ENCODE results near the gene SLC1A4. TPM values are rescaled to one million over a fixed set of nuclear protein-coding genes. Genes with fewer than 3 reads are reported as not detected.

SLC1A4 gene
- polyA plus RNA-seq, 3 donors = 3.2 to 4.5 (median 4.4) TPM

GRCh38 chr2:65049010-65049639 is 59.9 kb downstream of the SLC1A4 start:
- DNase-seq = no peak
- H2AFZ ChIP-seq (ENCODE audit: insufficient read depth, low read depth, low read length, poor library complexity, severe bottlenecking) = no peak overlapping the region
- H3K36me3 ChIP-seq (replicated peaks in 1 of 2; ENCODE audit: control insufficient read depth in 1 of 2, insufficient read depth in 2 of 2, low read length in 2 of 2) = peaks cover 0 to 27% of the 10 kb centered on the region in 2 donors
- no peak overlapping the region for H3K4me3 ChIP-seq (replicated peaks in 1 of 3; ENCODE audit: low read depth in 2 of 3, low read length in 3 of 3)
- H3K9me3 ChIP-seq (replicated peaks in 1 of 2; ENCODE audit: control insufficient read depth in 1 of 2, insufficient read depth in 1 of 2, low read length in 2 of 2) = peaks cover 3 to 8% of the 10 kb centered on the region in 2 donors
- no peaks in the 10 kb centered on the region for H4K20me1 ChIP-seq (ENCODE audit: insufficient read depth, low read length)
- intact Hi-C loops (cut with micrococcal nuclease) = loop anchor here in 1 of 2 donors (10.0 kb wide), 1 partner anchor 464 kb away; no protein-coding TSS in a partner anchor
- Mint-ChIP-seq H3K4me1 (peaks cover 21% of the 10 kb centered on the region), H3K36me3 (peaks cover 30 to 37% of the 10 kb centered on the region in 2 donors), H3K4me3 (no peak overlapping the region), H3K27ac (no peak overlapping the region), H3K9me3 (peaks cover 8 to 16% (median 14%) of the 10 kb centered on the region in 7 donors), H3K27me3 (ENCODE audit: low read depth in 3 of 3) (peaks cover 0 to 2% (median 0%) of the 10 kb centered on the region in 3 donors)
- WGBS (ENCODE audit: insufficient coverage) = 56% methylated on average over 1 of the region's 1 CpG
- no peak overlapping the region for H3K27ac ChIP-seq (ENCODE audit: low read depth in 1 of 2, low read length in 2 of 2)
- no peaks in the 10 kb centered on the region for H3K27me3 ChIP-seq (ENCODE audit: control insufficient read depth in 2 of 2, insufficient read depth in 2 of 2, low read length in 2 of 2)
- peaks cover 4% of the 10 kb centered on the region for H3K79me2 ChIP-seq (ENCODE audit: insufficient read depth, low read length)
- H3K9ac ChIP-seq (ENCODE audit: insufficient read depth, low read length, poor library complexity, severe bottlenecking) = no peak overlapping the region
- H3K4me1 ChIP-seq (ENCODE audit: control insufficient read depth in 1 of 2, insufficient read depth in 2 of 2, low read length in 2 of 2) = peaks cover 18 to 19% of the 10 kb centered on the region in 2 donors
- H3K4me2 ChIP-seq (replicated peaks; ENCODE audit: extremely low read depth, low read length, poor library complexity, severe bottlenecking) = no peak overlapping the region
- no peak for TF ChIP-seq CTCF (IDR thresholded peaks at IDR 0.05)

- whole genome bisulfite sequencing (ENCODE audit: insufficient coverage) = 100% methylated on average over 1 of the region's 3 CpGs
- H3K36me3 Mint-ChIP-seq = peaks cover 14 to 22% of the 10 kb centered on the region in 2 donors
- Histone ChIP-seq H3K27me3 (ENCODE audit: control insufficient read depth in 2 of 2, insufficient read depth in 2 of 2, low read length in 2 of 2) (no peaks in the 10 kb centered on the region), H3K4me3 (replicated peaks in 1 of 3; ENCODE audit: low read depth in 2 of 3, low read length in 3 of 3) (no peak overlapping the region), H3K4me2 (replicated peaks; ENCODE audit: extremely low read depth, low read length, poor library complexity, severe bottlenecking) (no peak overlapping the region), H3K36me3 (replicated peaks in 1 of 2; ENCODE audit: control insufficient read depth in 1 of 2, insufficient read depth in 2 of 2, low read length in 2 of 2) (peaks cover 0 to 9% of the 10 kb centered on the region in 2 donors), H3K4me1 (ENCODE audit: control insufficient read depth in 1 of 2, insufficient read depth in 2 of 2, low read length in 2 of 2) (peaks cover 33 to 37% of the 10 kb centered on the region in 2 donors), H3K27ac (ENCODE audit: low read depth in 1 of 2, low read length in 2 of 2) (no peak overlapping the region), H3K79me2 (ENCODE audit: insufficient read depth, low read length) (peaks cover 21% of the 10 kb centered on the region), H4K20me1 (ENCODE audit: insufficient read depth, low read length) (no peaks in the 10 kb centered on the region), H2AFZ (ENCODE audit: insufficient read depth, low read depth, low read length, poor library complexity, severe bottlenecking) (no peak overlapping the region), H3K9ac (ENCODE audit: insufficient read depth, low read length, poor library complexity, severe bottlenecking) (no peak overlapping the region), H3K9me3 (replicated peaks in 1 of 2; ENCODE audit: control insufficient read depth in 1 of 2, insufficient read depth in 1 of 2, low read length in 2 of 2) (peaks cover 0 to 5% of the 10 kb centered on the region in 2 donors)
- intact Hi-C loops (cut with micrococcal nuclease) = no loop called here
- H3K27ac Mint-ChIP-seq = no peak overlapping the region
- no peak for DNase-seq
- H3K4me3 Mint-ChIP-seq = no peak overlapping the region
- H3K27me3 Mint-ChIP-seq (ENCODE audit: low read depth in 3 of 3) = peaks cover 0 to 2% (median 0%) of the 10 kb centered on the region in 3 donors
- TF ChIP-seq CTCF (IDR thresholded peaks at IDR 0.05) = no peak
- peaks cover 0 to 7% (median 3%) of the 10 kb centered on the region in 7 donors for H3K9me3 Mint-ChIP-seq
- H3K4me1 Mint-ChIP-seq = peaks cover 38% of the 10 kb centered on the region
Measured at GRCh38 chr2:65050931-65051330, 61.7 kb downstream of the SLC1A4 start.
